Activated naive CD4-positive, alpha-beta T cell treated with anti-CD3 and anti-CD28 coated beads, Interleukin-2, amount 50 U/mL, for 72 hours (primary cell): ENCODE measurements around the gene CAMK2B. TPM values are rescaled to one million over a fixed set of nuclear protein-coding genes. Genes with fewer than 3 reads are reported as not detected.

ENCODE experiments used
- ATAC-seq, 2 donors: fragments of 150-1000 bp; cut with Tn5 transposase; 2 replicates each; pipeline ENCODE4 v1.10.0; 2021; ENCODE audit warnings: mild to moderate bottlenecking in 2 of 2, moderate library complexity in 2 of 2
- DNase-seq, 2 donors: peaks; one replicate each; pipeline ENCODE4 v3.0.0; 2021 to 2022; ENCODE audit warnings: low spot score in 2 of 2
- H3K27ac Mint-ChIP-seq, 2 donors: one replicate each; pipeline ENCODE4 v1.8.0; 2022; ENCODE audit warnings: mild to moderate bottlenecking in 2 of 2, mixed read lengths in 2 of 2
- H3K36me3 Mint-ChIP-seq, 2 donors: one replicate each; pipeline ENCODE4 v1.8.0; 2022; ENCODE audit warnings: mixed read lengths in 2 of 2
- H3K9me3 Mint-ChIP-seq, 2 donors: one replicate each; pipeline ENCODE4 v1.8.0; 2022; ENCODE audit warnings: mixed read lengths in 2 of 2
- total RNA-seq, 2 donors: library from RNA; stranded (reverse); gene quantifications; one replicate each; pipeline ENCODE4 v1.2.3, GENCODE V29; 2022

The CAMK2B gene
- total RNA-seq, 2 donors from 2014 or later, result 0.32 to 2.1 TPM

- ATAC-seq, result no peak
- Mint-ChIP-seq H3K36me3 (no peaks in the 10 kb centered on the region), H3K27ac (no peak overlapping the region), H3K9me3 (no peaks in the 10 kb centered on the region)
- DNase-seq, result peak in 1 of 2 donors; percentile 9
Measured at GRCh38 chr7:44276571-44277221, 48.7 kb downstream of the CAMK2B start.

- ATAC-seq (no peak), DNase-seq (no peak)
- Mint-ChIP-seq H3K36me3 (no peaks in the 10 kb centered on the region), H3K27ac (no peak overlapping the region), H3K9me3 (no peaks in the 10 kb centered on the region)
Measured at GRCh38 chr7:44275957-44276570, 49.3 kb downstream of the CAMK2B start.

DNA sequence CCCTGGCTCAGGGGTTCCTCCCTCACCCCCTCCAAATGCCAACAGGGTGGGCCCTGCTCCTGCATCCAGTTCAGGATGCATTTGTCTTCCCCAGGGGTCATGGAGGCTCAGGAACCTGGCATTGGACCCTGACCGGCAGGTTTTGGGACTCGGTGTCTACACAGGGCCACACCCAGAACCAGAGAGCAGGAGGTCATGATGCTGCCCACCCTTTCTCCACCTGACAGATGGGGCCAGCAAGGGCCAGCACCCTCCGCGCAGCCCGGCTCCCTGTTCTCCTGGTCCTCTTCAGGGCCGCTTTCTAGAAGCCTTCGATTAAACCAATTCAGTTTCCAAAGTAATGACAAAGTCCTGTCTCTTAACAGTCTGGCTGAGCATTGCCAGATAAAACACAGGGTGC is 50.2 kb downstream of the CAMK2B start:
- Mint-ChIP-seq H3K9me3 (no peaks in the 10 kb centered on the region), H3K36me3 (no peaks in the 10 kb centered on the region), H3K27ac (no peak overlapping the region)
- ATAC-seq (no peak), DNase-seq (no peak)

- no peak for ATAC-seq
- Mint-ChIP-seq H3K9me3 (no peaks in the 10 kb centered on the region), H3K27ac (peak overlapping the region in 1 of 2 donors; percentile 52), H3K36me3 (no peaks in the 10 kb centered on the region)
- no peak for DNase-seq
Measured at GRCh38 chr7:44274623-44274975, 50.8 kb downstream of the CAMK2B start.

GRCh38 chr7:44273681-44274622 is 51.4 kb downstream of the CAMK2B start:
- DNase-seq, result no peak
- H3K27ac Mint-ChIP-seq, result peak overlapping the region in 1 of 2 donors; percentile 64

DNA sequence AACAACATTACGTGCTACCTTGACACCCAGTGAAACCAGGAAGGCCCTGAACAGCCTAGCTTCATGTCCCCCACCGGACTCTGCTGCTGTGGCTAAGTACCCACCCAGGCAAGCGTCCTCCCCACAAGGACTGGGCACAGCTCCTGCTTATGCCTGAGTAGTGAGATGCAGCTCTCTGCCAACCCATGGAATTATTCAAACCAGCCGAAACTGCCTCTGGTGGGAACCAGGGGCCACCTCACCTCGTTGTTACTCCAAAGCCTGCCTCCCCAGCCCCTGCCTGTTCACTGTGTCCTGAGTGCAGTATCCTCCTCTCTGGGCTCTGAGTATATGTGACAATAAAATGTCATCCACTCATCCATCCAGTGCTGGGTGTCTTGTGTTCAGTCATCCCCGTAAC is 52.4 kb downstream of the CAMK2B start:
- no peaks in the 10 kb centered on the region for H3K9me3 Mint-ChIP-seq
- H3K27ac Mint-ChIP-seq, result peak overlapping the region in 1 of 2 donors; percentile 64
- ATAC-seq (no peak), DNase-seq (no peak)
- no peaks in the 10 kb centered on the region for H3K36me3 Mint-ChIP-seq

More at GRCh38 chr7:44273681-44274622, 51.4 kb downstream of the CAMK2B start:
- peak in 1 of 2 donors; percentile 43 for ATAC-seq
- Mint-ChIP-seq H3K36me3 (no peaks in the 10 kb centered on the region), H3K9me3 (no peaks in the 10 kb centered on the region)

DNA sequence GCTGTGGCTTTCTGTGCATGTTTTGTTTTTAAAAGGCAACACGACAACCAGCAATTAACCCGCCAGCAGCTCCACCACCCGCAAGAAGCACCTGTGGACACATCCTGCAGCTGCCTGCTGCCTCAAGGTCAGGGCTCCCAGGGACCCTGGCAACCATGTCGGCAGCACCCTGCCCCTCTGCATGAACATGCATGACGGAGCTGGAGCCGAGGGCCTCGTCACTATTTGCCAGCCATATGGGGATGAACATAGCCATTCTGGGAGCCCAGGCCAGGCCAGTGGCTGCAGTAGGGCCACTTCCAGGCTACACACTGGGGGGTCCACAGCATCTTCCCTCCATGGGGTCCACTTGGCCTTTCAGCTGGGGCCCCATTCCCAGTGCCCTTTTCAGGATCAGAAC is 52.9 kb downstream of the CAMK2B start:
- Mint-ChIP-seq H3K36me3 (no peaks in the 10 kb centered on the region), H3K9me3 (no peaks in the 10 kb centered on the region), H3K27ac (no peak overlapping the region)
- ATAC-seq (no peak), DNase-seq (no peak)

- ATAC-seq (no peak), DNase-seq (no peak)
- H3K36me3 Mint-ChIP-seq, result no peaks in the 10 kb centered on the region
- H3K27ac Mint-ChIP-seq, result no peak overlapping the region
- no peaks in the 10 kb centered on the region for H3K9me3 Mint-ChIP-seq
Measured at GRCh38 chr7:44269943-44270493, 55.4 kb downstream of the CAMK2B start.

DNA sequence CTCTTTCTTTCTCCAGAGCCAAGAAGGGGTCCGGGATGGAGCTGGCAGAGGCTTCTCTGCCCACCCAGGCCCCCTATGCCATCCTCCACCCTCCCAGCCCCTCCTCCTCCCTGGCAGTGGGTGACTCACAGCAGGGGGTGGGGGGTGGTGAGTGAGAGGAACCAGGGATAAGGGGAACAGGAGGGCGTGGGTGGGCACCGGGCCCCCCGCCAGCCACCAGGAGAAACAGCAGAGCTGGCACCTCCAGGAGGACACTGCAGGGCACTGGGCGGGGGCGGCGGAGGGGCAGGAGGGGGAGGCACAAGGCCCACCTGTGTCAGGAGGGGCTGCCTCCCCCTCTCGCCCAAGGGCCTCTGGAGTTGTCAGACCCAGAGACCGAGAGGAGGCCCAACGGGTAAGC is 56.0 kb downstream of the CAMK2B start:
- ATAC-seq (no peak), DNase-seq (no peak)
- Mint-ChIP-seq H3K36me3 (no peaks in the 10 kb centered on the region), H3K9me3 (no peaks in the 10 kb centered on the region), H3K27ac (no peak overlapping the region)

GRCh38 chr7:44268671-44269070 is 56.7 kb downstream of the CAMK2B start:
- DNase-seq (no peak), ATAC-seq (no peak)
- Mint-ChIP-seq H3K36me3 (no peaks in the 10 kb centered on the region), H3K9me3 (no peaks in the 10 kb centered on the region), H3K27ac (peak overlapping the region in 1 of 2 donors; percentile 38)

- no peak for DNase-seq
- Mint-ChIP-seq H3K9me3 (no peaks in the 10 kb centered on the region), H3K36me3 (no peaks in the 10 kb centered on the region), H3K27ac (peak overlapping the region in 1 of 2 donors; percentile 12)
- ATAC-seq, result no peak
Measured at GRCh38 chr7:44267719-44268421, 57.5 kb downstream of the CAMK2B start.

DNA sequence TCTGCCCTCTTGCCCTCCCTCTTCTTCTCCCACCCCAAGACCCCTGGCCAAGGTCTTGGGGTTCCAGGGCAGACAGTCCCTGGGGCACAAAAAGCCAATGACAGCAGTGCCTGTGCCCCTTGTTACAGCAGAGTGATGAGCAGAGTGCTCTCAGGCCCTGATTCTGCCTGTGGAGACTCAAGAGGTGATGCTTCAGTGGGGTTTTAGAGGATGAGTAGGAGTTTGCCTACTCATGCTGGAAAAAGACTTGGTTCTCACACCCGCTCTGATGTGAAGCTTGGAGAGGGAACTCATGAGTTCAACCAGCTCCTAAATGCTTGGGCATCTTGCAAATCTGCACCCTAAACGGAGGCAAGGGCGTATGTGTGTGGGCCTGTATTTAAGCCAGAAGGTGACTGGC is 58.2 kb downstream of the CAMK2B start:
- ATAC-seq (no peak), DNase-seq (no peak)
- H3K36me3 Mint-ChIP-seq, result no peaks in the 10 kb centered on the region
- peak overlapping the region in 1 of 2 donors; percentile 12 for H3K27ac Mint-ChIP-seq
- no peaks in the 10 kb centered on the region for H3K9me3 Mint-ChIP-seq

- DNase-seq, result no peak
- ATAC-seq, result no peak
- no peaks in the 10 kb centered on the region for H3K36me3 Mint-ChIP-seq
Measured at GRCh38 chr7:44266526-44266925, 58.9 kb downstream of the CAMK2B start.

GRCh38 chr7:44265728-44266127 is 59.7 kb downstream of the CAMK2B start:
- no peaks in the 10 kb centered on the region for H3K9me3 Mint-ChIP-seq
- H3K27ac Mint-ChIP-seq, result no peak overlapping the region
- DNase-seq, result no peak
- no peaks in the 10 kb centered on the region for H3K36me3 Mint-ChIP-seq
- ATAC-seq, result no peak

More at GRCh38 chr7:44266526-44266925, 58.9 kb downstream of the CAMK2B start:
- Mint-ChIP-seq H3K9me3 (no peaks in the 10 kb centered on the region), H3K27ac (no peak overlapping the region)

DNA sequence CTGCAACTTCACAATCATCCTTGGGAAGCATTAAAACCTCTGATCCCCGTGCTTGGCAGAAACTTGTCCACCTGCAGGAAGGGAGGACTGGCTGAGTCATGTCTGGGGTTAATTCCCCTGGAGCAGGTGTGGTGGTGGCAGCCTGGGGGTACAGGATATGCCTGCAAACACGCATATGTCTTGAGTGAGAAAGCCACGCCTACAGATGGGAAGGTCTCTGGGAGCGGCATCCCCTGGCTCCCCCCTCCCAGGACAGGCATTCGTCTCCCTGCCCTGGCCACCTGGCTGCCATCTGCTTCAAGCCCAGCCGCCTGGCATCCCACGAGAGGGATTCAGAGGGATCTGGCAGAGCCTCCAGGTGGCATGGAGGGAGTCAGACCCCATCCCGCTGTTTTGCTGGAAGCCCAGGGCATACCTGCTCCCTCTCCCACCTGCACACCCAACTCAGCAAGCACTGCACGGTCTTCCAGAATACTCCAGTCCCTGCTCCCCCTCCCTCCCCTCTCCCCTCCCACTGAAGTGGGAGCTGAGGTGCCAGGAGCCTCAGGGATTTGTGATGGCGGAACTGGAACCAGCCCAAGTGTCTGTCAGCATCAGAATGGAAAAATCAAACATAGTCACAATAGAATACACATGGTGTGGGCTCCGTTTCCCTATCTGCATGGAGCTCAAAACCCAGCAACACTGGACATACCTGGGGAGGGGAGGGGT is 61.0 kb downstream of the CAMK2B start:
- Mint-ChIP-seq H3K9me3 (no peaks in the 10 kb centered on the region), H3K27ac (no peak overlapping the region), H3K36me3 (no peaks in the 10 kb centered on the region)
- DNase-seq (no peak), ATAC-seq (no peak)
